Tongue (tissue), 2 donors: ENCODE data around the gene XXYLT1. TPM values are rescaled to one million over a fixed set of nuclear protein-coding genes. Genes with fewer than 3 reads are reported as not detected.
A peak's percentile ranks its signal among the peaks of the same experiment; 100 is the strongest.

ENCODE experiments used
- DNase-seq: peaks from one replicate; pipeline ENCODE4 v3.0.0-alpha.2; 2015
- total RNA-seq: library from RNA; depleted of rRNA; stranded (reverse); fragments of >200 nt; gene quantifications from one replicate; pipeline ENCODE4 v1.2.3, GENCODE V29; 2014

XXYLT1 gene
- total RNA-seq, 1 donor from 2014 or later: 29.5 TPM

GRCh38 chr3:195151402-195151801 is 119.6 kb downstream of the XXYLT1 start:
- no peak for DNase-seq

GRCh38 chr3:195150181-195151118 is 120.5 kb downstream of the XXYLT1 start:
- peak; percentile 56 for DNase-seq

- DNase-seq: no peak
These were observed 121.5 kb downstream of the XXYLT1 start for GRCh38 chr3:195149292-195150030.

GRCh38 chr3:195148549-195148948 is 122.4 kb downstream of the XXYLT1 start:
- no peak for DNase-seq

- peak; percentile 62 for DNase-seq
These were observed 123.3 kb downstream of the XXYLT1 start for GRCh38 chr3:195147649-195148080.

- no peak for DNase-seq
These were observed 124.8 kb downstream of the XXYLT1 start for GRCh38 chr3:195146131-195146530.

GRCh38 chr3:195145579-195145978 is 125.4 kb downstream of the XXYLT1 start:
- no peak for DNase-seq

GRCh38 chr3:195143221-195143620 is 127.7 kb downstream of the XXYLT1 start:
- no peak for DNase-seq

GRCh38 chr3:195142519-195142918 is 128.4 kb downstream of the XXYLT1 start:
- DNase-seq: no peak

- DNase-seq: no peak
These were observed 129.9 kb downstream of the XXYLT1 start for GRCh38 chr3:195140816-195141793.

- DNase-seq: no peak
These were observed 130.5 kb downstream of the XXYLT1 start for GRCh38 chr3:195140410-195140809.

- no peak for DNase-seq
These were observed 131.1 kb downstream of the XXYLT1 start for GRCh38 chr3:195139876-195140240.

- no peak for DNase-seq
These were observed 131.7 kb downstream of the XXYLT1 start for GRCh38 chr3:195139091-195139875.

GRCh38 chr3:195137638-195138588 is 133.0 kb downstream of the XXYLT1 start:
- no peak for DNase-seq

GRCh38 chr3:195135917-195136316 is 135.0 kb downstream of the XXYLT1 start:
- DNase-seq: no peak

GRCh38 chr3:195134431-195134830 is 136.5 kb downstream of the XXYLT1 start:
- peak; percentile 58 for DNase-seq

- peak; percentile 87 for DNase-seq
These were observed 137.5 kb downstream of the XXYLT1 start for GRCh38 chr3:195133462-195133861.

- peak; percentile 32 for DNase-seq
These were observed 137.9 kb downstream of the XXYLT1 start for GRCh38 chr3:195133013-195133412.

- peak; percentile 60 for DNase-seq
These were observed 139.8 kb downstream of the XXYLT1 start for GRCh38 chr3:195131176-195131575.
